Measurements from ENCODE around the gene UMOD.

UMOD gene

GRCh38 chr16:20317117-20317516 is 35.4 kb downstream of the UMOD start:
- TF ChIP-seq ZFP30 (CRISPR knock-in tag; IDR thresholded peaks at IDR 0.05) (no peak), BACH2 (CRISPR knock-in tag; IDR thresholded peaks at IDR 0.05; ENCODE audit: borderline replicate concordance) (no peak), PPARA (CRISPR knock-in tag; IDR thresholded peaks at IDR 0.05; ENCODE audit: borderline replicate concordance) (no peak), ZNF70 (CRISPR knock-in tag; IDR thresholded peaks at IDR 0.05) (no peak), ZFP3 (CRISPR knock-in tag; IDR thresholded peaks at IDR 0.05) (no peak), GLIS3 (CRISPR knock-in tag; IDR thresholded peaks at IDR 0.05) (no peak), ESRRG (CRISPR knock-in tag; IDR thresholded peaks at IDR 0.05) (no peak), ISL1 (CRISPR knock-in tag; IDR thresholded peaks at IDR 0.05) (no peak), OSR1 (CRISPR knock-in tag; IDR thresholded peaks at IDR 0.05) (no peak), CSRNP3 (CRISPR knock-in tag; IDR thresholded peaks at IDR 0.05) (no peak), SNAI2 (CRISPR knock-in tag; IDR thresholded peaks at IDR 0.05) (no peak), POU6F1 (CRISPR knock-in tag; IDR thresholded peaks at IDR 0.05; ENCODE audit: borderline replicate concordance, low read depth) (no peak), TCF4 (CRISPR knock-in tag; IDR thresholded peaks at IDR 0.05; ENCODE audit: borderline replicate concordance) (no peak)
- no peak for ATAC-seq

- TF ChIP-seq ZNF70 (CRISPR knock-in tag; IDR thresholded peaks at IDR 0.05) (no peak), ESRRG (CRISPR knock-in tag; IDR thresholded peaks at IDR 0.05) (no peak), PPARA (CRISPR knock-in tag; IDR thresholded peaks at IDR 0.05; ENCODE audit: borderline replicate concordance) (no peak)
- no peak for ATAC-seq
Observed at GRCh38 chr16:20316715-20317114, 35.8 kb downstream of the UMOD start.

GRCh38 chr16:20315764-20316163 is 36.8 kb downstream of the UMOD start:
- TF ChIP-seq TSHZ2 (CRISPR knock-in tag; IDR thresholded peaks at IDR 0.05) (no peak), ISL1 (CRISPR knock-in tag; IDR thresholded peaks at IDR 0.05) (no peak), CSDC2 (CRISPR knock-in tag; IDR thresholded peaks at IDR 0.05) (no peak), RARB (CRISPR knock-in tag; IDR thresholded peaks at IDR 0.05) (no peak), TOX (CRISPR knock-in tag; IDR thresholded peaks at IDR 0.05; ENCODE audit: borderline replicate concordance) (no peak), ZNF565 (CRISPR knock-in tag; conservative IDR thresholded peaks at IDR 0.05; ENCODE audit: low read depth) (no peak), CSRNP3 (CRISPR knock-in tag; IDR thresholded peaks at IDR 0.05) (no peak), GLIS3 (CRISPR knock-in tag; IDR thresholded peaks at IDR 0.05) (no peak), PATZ1 (CRISPR knock-in tag; IDR thresholded peaks at IDR 0.05; ENCODE audit: borderline replicate concordance) (no peak), OSR1 (CRISPR knock-in tag; IDR thresholded peaks at IDR 0.05) (no peak), ZNF70 (CRISPR knock-in tag; IDR thresholded peaks at IDR 0.05) (no peak), TCF4 (CRISPR knock-in tag; IDR thresholded peaks at IDR 0.05; ENCODE audit: borderline replicate concordance) (no peak), CREB5 (CRISPR knock-in tag; IDR thresholded peaks at IDR 0.05; ENCODE audit: low read depth) (no peak), SNAI2 (CRISPR knock-in tag; IDR thresholded peaks at IDR 0.05) (no peak), ARNTL (CRISPR knock-in tag; IDR thresholded peaks at IDR 0.05; ENCODE audit: borderline replicate concordance, low read depth) (no peak)
- no peak for ATAC-seq
